Hepatocyte (in vitro differentiated cells): ENCODE results near the gene DPP3. TPM values are rescaled to one million over a fixed set of nuclear protein-coding genes. Genes with fewer than 3 reads are reported as not detected.

Experiments used
- DNase-seq: peaks from one replicate; pipeline ENCODE4 v3.0.0-alpha.2; 2016; ENCODE audit warnings: low spot score
- H2AFZ ChIP-seq: fragments of 200-600 bp; sonication (generic); 2 replicates; pipeline ENCODE4 v1.6.0; 2016; ENCODE audit warnings: antibody characterized with exemption, mild to moderate bottlenecking
- H3K27ac ChIP-seq: fragments of 200-600 bp; sonication (generic); 2 replicates; pipeline ENCODE4 v1.5.1; 2016; ENCODE audit warnings: mild to moderate bottlenecking
- H3K27me3 ChIP-seq: fragments of 200-600 bp; sonication (generic); 2 replicates; pipeline ENCODE4 v1.6.1; 2016
- H3K36me3 ChIP-seq: fragments of 200-600 bp; sonication (generic); replicated peaks from 2 replicates; pipeline ENCODE4 v1.5.1; 2016; ENCODE audit warnings: low read depth; ENCODE audit not compliant: insufficient read depth
- H3K4me1 ChIP-seq: fragments of 200-600 bp; sonication (generic); 2 replicates; pipeline ENCODE4 v1.5.1; 2016; ENCODE audit warnings: mild to moderate bottlenecking, moderate library complexity; ENCODE audit not compliant: insufficient read depth
- H3K4me2 ChIP-seq: fragments of 200-600 bp; sonication (generic); 2 replicates; pipeline ENCODE4 v1.6.0; 2016
- H3K4me3 ChIP-seq: fragments of 200-600 bp; sonication (generic); 2 replicates; pipeline ENCODE4 v1.5.1; 2016; ENCODE audit warnings: mild to moderate bottlenecking
- H3K79me2 ChIP-seq: fragments of 200-600 bp; sonication (generic); 2 replicates; pipeline ENCODE4 v1.6.0; 2017; ENCODE audit warnings: mild to moderate bottlenecking
- H3K9me2 ChIP-seq: fragments of 200-600 bp; sonication (generic); replicated peaks from 2 replicates; pipeline ENCODE4 v1.6.0; 2017; ENCODE audit warnings: mild to moderate bottlenecking; ENCODE audit not compliant: insufficient read depth
- H3K9me3 ChIP-seq: fragments of 200-600 bp; sonication (generic); 2 replicates; pipeline ENCODE4 v1.5.1; 2016; ENCODE audit warnings: low read depth, mild to moderate bottlenecking
- H4K20me1 ChIP-seq: fragments of 200-600 bp; sonication (generic); 2 replicates; pipeline ENCODE4 v1.6.0; 2016; ENCODE audit warnings: mild to moderate bottlenecking; ENCODE audit not compliant: insufficient read depth, poor library complexity, severe bottlenecking
- EZH2 ChIP-seq: fragments of 200-600 bp; sonication (generic); IDR thresholded peaks from 2 replicates; pipeline ENCODE4 v1.6.1; 2016; ENCODE audit warnings: antibody characterized with exemption, mild to moderate bottlenecking, borderline replicate concordance
- EZH2phosphoT487 ChIP-seq: fragments of 200-600 bp; sonication (generic); IDR thresholded peaks from one replicate; pipeline ENCODE4 v1.6.1; 2018; ENCODE audit warnings: antibody characterized with exemption, mild to moderate bottlenecking, low read depth, moderate library complexity; ENCODE audit not compliant: unreplicated experiment, severe bottlenecking
- WGBS: methylation state at CpG from one replicate; pipeline ENCODE4 v1.1.6; 2016; ENCODE audit warnings: low lambda C conversion rate; ENCODE audit errors: missing lambda C conversion rate; 5-methylcytosine and 5-hydroxymethylcytosine counted together
- polyA plus RNA-seq: library from polyadenylated mRNA; unstranded; fragments of >200 nt; fragmentation: Nextera tagmentation; extraction: Ambion mirVana; gene quantifications from 2 replicates; pipeline ENCODE4 v1.2.1, GENCODE V29; 2016
- total RNA-seq: library from RNA; depleted of rRNA; stranded (reverse); fragments of >200 nt; gene quantifications from 2 replicates; pipeline ENCODE4 v1.2.3, GENCODE V29; 2014
- TF ChIP-seq, protein P1 (sequence below): fragments of 200-600 bp; sonication (generic); IDR thresholded peaks from 2 replicates; pipeline ENCODE4 v1.5.1; 2016; ENCODE audit warnings: antibody characterized with exemption, mild to moderate bottlenecking; ENCODE audit not compliant: poor library complexity

DPP3 gene
- total and polyA plus RNA-seq, 2 experiments from 2014 or later, result 56.0 to 57.3 TPM

DNA sequence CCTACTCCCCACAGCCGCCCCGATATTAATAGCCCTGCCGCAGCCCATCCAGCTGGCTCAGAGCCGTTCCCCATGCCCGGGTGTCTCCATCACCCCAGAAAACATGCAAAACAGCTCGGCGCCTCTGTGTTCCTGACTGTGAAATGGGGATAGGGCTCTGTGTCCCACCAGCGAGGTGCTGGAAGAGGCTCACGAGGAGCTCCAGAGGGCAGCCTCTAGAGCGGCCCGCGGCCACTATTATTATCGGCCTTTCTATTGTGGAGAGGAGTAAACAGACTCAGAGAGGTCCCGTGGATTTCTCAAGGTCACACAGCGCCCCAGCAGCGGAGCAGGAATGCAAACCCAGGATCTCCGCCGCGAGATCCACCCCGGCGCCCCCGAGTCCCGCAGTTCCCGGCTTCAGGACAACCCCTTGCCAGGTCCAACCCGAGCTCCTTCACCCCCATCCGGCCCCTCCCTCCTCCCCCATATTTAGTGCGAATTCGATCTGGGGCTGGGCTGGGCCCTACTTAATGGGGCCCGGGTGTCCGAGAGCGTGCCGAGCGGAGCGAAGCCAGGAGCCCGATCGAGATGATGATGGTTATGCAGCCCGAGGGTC, 66.2 kb downstream of the DPP3 start, which contains the start of gene ACTN3:
TSS of gene ACTN3 (plus strand) at position 536 of the 598 bp plus-strand sequence. CDS start at position 571, 35 bp downstream.
- H3K27ac ChIP-seq, result peak within 1 kb of the TSS; percentile 43
- H3K79me2 ChIP-seq, result peaks cover 3% of the 10 kb centered on the region
- H3K36me3 ChIP-seq, result no peaks in the 10 kb centered on the region
- H3K4me1 ChIP-seq, result peaks cover 17% of the 10 kb centered on the region
- H3K9me2 ChIP-seq, result no peaks in the 10 kb centered on the region
- H3K9me3 ChIP-seq, result no peaks in the 10 kb centered on the region
- 6% methylated on average over 37 of the region's 37 CpGs for WGBS
- H2AFZ ChIP-seq, result peak within 1 kb of the TSS; percentile 61
- H3K4me2 ChIP-seq, result peak within 1 kb of the TSS; percentile 90
- no peaks in the 10 kb centered on the region for H3K27me3 ChIP-seq
- peak; percentile 32 for DNase-seq
- TF ChIP-seq, protein P1, sequence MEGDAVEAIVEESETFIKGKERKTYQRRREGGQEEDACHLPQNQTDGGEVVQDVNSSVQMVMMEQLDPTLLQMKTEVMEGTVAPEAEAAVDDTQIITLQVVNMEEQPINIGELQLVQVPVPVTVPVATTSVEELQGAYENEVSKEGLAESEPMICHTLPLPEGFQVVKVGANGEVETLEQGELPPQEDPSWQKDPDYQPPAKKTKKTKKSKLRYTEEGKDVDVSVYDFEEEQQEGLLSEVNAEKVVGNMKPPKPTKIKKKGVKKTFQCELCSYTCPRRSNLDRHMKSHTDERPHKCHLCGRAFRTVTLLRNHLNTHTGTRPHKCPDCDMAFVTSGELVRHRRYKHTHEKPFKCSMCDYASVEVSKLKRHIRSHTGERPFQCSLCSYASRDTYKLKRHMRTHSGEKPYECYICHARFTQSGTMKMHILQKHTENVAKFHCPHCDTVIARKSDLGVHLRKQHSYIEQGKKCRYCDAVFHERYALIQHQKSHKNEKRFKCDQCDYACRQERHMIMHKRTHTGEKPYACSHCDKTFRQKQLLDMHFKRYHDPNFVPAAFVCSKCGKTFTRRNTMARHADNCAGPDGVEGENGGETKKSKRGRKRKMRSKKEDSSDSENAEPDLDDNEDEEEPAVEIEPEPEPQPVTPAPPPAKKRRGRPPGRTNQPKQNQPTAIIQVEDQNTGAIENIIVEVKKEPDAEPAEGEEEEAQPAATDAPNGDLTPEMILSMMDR, result no peak
- TF ChIP-seq EZH2, result no peak
- TF ChIP-seq EZH2phosphoT487, result no peak
- H3K4me3 ChIP-seq, result peak within 1 kb of the TSS; percentile 83
- H4K20me1 ChIP-seq, result no peaks in the 10 kb centered on the region

DNA sequence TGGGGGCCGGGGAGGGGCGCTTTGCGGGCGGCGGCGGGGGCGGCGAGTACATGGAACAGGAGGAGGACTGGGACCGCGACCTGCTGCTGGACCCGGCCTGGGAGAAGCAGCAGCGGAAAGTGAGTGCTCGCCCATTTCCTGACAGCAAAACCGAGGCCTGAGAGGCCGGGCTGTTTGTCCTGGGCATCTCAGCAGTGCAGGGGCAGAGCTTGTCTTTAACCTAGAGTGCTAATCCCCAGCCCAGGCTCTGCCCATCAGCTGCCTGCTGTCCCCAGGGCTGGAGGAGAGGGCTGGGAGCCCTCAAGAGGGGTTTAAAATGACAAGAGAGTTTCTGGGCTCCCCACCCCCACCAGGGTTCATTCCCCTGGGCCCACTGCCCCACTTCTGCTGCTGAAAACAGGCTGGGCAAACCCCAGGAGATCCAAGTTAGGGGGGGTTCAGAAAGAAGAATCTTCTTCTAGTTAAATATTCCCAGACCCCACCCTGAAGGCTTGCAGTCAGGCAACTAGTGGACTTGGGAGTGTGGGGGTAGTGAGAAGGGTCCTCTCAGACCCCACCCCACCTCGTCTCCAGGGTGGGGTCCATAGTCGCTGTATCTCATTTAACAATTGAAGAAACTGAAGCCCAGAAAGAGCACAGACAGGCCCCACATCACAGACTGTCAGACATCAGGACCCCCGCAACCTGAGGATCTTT, 66.9 kb downstream of the DPP3 start:
- H3K79me2 ChIP-seq, result peaks cover 3% of the 10 kb centered on the region
- TF ChIP-seq EZH2 (no peak), EZH2phosphoT487 (no peak)
- TF ChIP-seq, protein P1, result no peak
- peaks cover 17% of the 10 kb centered on the region for H3K4me1 ChIP-seq
- no peak overlapping the region for H2AFZ ChIP-seq
- WGBS, result 33% methylated on average over 12 of the region's 18 CpGs
- no peaks in the 10 kb centered on the region for H3K9me2 ChIP-seq
- H3K4me2 ChIP-seq, result peak overlapping the region; percentile 90
- no peak overlapping the region for H3K27ac ChIP-seq
- H3K9me3 ChIP-seq, result no peaks in the 10 kb centered on the region
- no peaks in the 10 kb centered on the region for H4K20me1 ChIP-seq
- H3K4me3 ChIP-seq, result no peak overlapping the region
- no peaks in the 10 kb centered on the region for H3K36me3 ChIP-seq
- no peaks in the 10 kb centered on the region for H3K27me3 ChIP-seq
- no peak for DNase-seq

DNA sequence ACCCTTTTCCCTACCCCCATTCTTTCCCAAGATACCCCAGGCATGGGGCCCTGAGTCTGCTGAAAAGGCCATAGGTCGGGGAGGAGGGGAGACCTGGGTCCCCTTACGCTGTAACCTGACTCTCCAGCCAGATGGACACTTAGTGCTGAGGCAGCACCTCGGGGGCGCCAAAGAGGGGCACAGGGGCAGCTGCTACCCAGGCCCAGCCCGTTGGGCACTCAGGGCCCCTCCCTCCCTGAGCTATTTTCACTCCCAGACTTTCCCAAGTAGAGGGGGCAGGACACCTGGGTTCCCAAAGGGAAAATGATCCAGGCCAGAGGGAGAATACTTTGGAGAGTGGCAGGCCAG, 67.4 kb downstream of the DPP3 start:
- Histone ChIP-seq H4K20me1 (no peaks in the 10 kb centered on the region), H3K9me2 (no peaks in the 10 kb centered on the region), H3K27ac (no peak overlapping the region), H3K79me2 (peaks cover 3% of the 10 kb centered on the region), H3K4me1 (peaks cover 17% of the 10 kb centered on the region), H3K27me3 (no peaks in the 10 kb centered on the region), H3K4me3 (no peak overlapping the region), H2AFZ (no peak overlapping the region), H3K4me2 (no peak overlapping the region), H3K9me3 (no peaks in the 10 kb centered on the region), H3K36me3 (no peaks in the 10 kb centered on the region)
- WGBS, result 27% methylated on average over 5 of the region's 5 CpGs
- TF ChIP-seq, protein P1, result no peak
- no peak for TF ChIP-seq EZH2
- TF ChIP-seq EZH2phosphoT487, result no peak
- no peak for DNase-seq
